HG02571 (cell line): Measurements from ENCODE around the gene MLN.
A peak's percentile ranks its signal among the peaks of the same experiment; 100 is the strongest.

Experiments
- ATAC-seq: cut with Tn5 transposase; IDR thresholded peaks from one replicate; pipeline ENCODE4 v1.9.1; 2021; ENCODE audit warnings: mild to moderate bottlenecking, moderate library complexity; ENCODE audit not compliant: unreplicated experiment

The MLN gene

GRCh38 chr6:33790379-33790778 is 13.4 kb downstream of the MLN start:
- no peak for ATAC-seq

GRCh38 chr6:33789550-33789895 is 14.3 kb downstream of the MLN start:
- no peak for ATAC-seq

- ATAC-seq = peak; percentile 88
These were observed 14.9 kb downstream of the MLN start, which contains the start of gene LEMD2 for GRCh38 chr6:33788694-33789549. Gene LEMD2, minus strand, starts transcription at chr6:33789130. Its CDS starts 14 bp downstream, at chr6:33789116.

- peak; percentile 41 for ATAC-seq
These were observed 15.7 kb downstream of the MLN start for GRCh38 chr6:33787954-33788693.

GRCh38 chr6:33787346-33787953 is 16.4 kb downstream of the MLN start:
- ATAC-seq = no peak

GRCh38 chr6:33786736-33787135 is 17.1 kb downstream of the MLN start:
- no peak for ATAC-seq

GRCh38 chr6:33785778-33786177 is 18.0 kb downstream of the MLN start:
- no peak for ATAC-seq

GRCh38 chr6:33784787-33785186 is 19.0 kb downstream of the MLN start:
- no peak for ATAC-seq

- no peak for ATAC-seq
These were observed 19.9 kb downstream of the MLN start for GRCh38 chr6:33783781-33784520.

GRCh38 chr6:33782561-33782960 is 21.2 kb downstream of the MLN start:
- no peak for ATAC-seq

GRCh38 chr6:33781131-33781975 is 22.4 kb downstream of the MLN start:
- no peak for ATAC-seq

GRCh38 chr6:33779895-33780294 is 23.9 kb downstream of the MLN start:
- no peak for ATAC-seq

GRCh38 chr6:33779290-33779689 is 24.5 kb downstream of the MLN start:
- ATAC-seq = no peak

- no peak for ATAC-seq
These were observed 25.2 kb downstream of the MLN start for GRCh38 chr6:33778444-33779121.

GRCh38 chr6:33777398-33778388 is 26.1 kb downstream of the MLN start:
- ATAC-seq = no peak

- ATAC-seq = no peak
These were observed 27.0 kb downstream of the MLN start for GRCh38 chr6:33776764-33777163.

- ATAC-seq = no peak
These were observed 27.6 kb downstream of the MLN start for GRCh38 chr6:33776186-33776585.

- ATAC-seq = no peak
These were observed 29.0 kb downstream of the MLN start for GRCh38 chr6:33774774-33775173.
